ENCODE results near the gene PLEKHM2. TPM values are rescaled to one million over a fixed set of nuclear protein-coding genes. Genes with fewer than 3 reads are reported as not detected.

PLEKHM2 gene
- total RNA-seq, 1 experiment from 2014 or later, result 79.6 TPM

- DNase-seq, result peak; percentile 98
- Histone ChIP-seq H3K27me3 (ENCODE audit: control insufficient read depth, insufficient read depth, low read length) (no peaks in the 10 kb centered on the region; the same call in 1 of the 2 replicates), H3K36me3 (replicated peaks; ENCODE audit: control insufficient read depth, insufficient read depth, low read length) (no peaks in the 10 kb centered on the region; the same call in 1 of the 2 replicates), H3K4me3 (ENCODE audit: insufficient read depth, low read depth, low read length) (peak within 1 kb of the TSS; percentile 96)
Measured at GRCh38 chr1:15758343-15758931, 74.3 kb downstream of the PLEKHM2 start, which contains the start of gene FBLIM1. Gene FBLIM1, plus strand, starts transcription at chr1:15758795. Its CDS starts 6,189 bp downstream, at chr1:15764984.

DNA sequence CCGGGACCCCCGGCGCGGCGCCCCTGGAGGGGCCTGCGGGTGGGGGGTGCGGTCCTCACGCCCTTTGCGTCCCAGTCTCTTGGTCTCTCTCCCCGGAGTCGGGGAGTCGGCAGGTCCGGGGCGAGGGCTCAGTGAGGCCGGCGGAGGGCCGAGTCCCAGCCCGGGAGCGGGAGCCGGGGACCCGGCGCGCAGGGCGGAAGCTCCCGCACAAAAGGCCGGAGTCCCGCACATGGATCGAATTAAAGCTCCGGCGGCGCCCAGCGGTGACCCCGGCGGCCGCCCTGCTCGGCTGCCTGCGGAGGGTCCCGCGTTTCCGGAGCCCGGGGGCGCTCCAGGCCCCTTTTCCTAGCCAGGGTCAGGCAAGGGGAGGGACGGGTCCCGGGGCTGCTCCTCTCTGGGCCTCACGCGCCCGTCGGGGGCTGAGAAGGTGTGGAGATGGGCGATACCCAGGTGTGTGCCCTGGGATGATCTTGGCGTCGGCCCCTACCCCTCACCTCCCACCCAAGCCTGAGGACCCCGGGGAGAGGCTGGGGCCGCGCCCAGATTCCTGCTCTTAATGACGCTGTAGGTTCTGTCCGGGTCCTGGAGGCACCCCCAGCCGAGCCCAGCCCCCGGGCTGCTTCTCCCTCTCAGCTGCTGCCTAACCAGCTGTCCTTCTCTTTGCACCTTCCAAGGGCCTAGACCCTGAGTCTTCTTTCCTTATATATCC is 75.0 kb downstream of the PLEKHM2 start:
- DNase-seq, result peak; percentile 88
- Histone ChIP-seq H3K4me3 (ENCODE audit: insufficient read depth, low read depth, low read length) (peak overlapping the region; percentile 96), H3K27me3 (ENCODE audit: control insufficient read depth, insufficient read depth, low read length) (no peaks in the 10 kb centered on the region; the same call in 1 of the 2 replicates), H3K36me3 (replicated peaks; ENCODE audit: control insufficient read depth, insufficient read depth, low read length) (peaks cover 2% of the 10 kb centered on the region)

- H3K27me3 ChIP-seq (ENCODE audit: control insufficient read depth, insufficient read depth, low read length), result no peaks in the 10 kb centered on the region; the same call in 1 of the 2 replicates
- peak overlapping the region; percentile 96 for H3K4me3 ChIP-seq (ENCODE audit: insufficient read depth, low read depth, low read length)
- H3K36me3 ChIP-seq (replicated peaks; ENCODE audit: control insufficient read depth, insufficient read depth, low read length), result peaks cover 16% of the 10 kb centered on the region
- DNase-seq, result peak; percentile 84
Measured at GRCh38 chr1:15760520-15761211, 76.5 kb downstream of the PLEKHM2 start.

DNA sequence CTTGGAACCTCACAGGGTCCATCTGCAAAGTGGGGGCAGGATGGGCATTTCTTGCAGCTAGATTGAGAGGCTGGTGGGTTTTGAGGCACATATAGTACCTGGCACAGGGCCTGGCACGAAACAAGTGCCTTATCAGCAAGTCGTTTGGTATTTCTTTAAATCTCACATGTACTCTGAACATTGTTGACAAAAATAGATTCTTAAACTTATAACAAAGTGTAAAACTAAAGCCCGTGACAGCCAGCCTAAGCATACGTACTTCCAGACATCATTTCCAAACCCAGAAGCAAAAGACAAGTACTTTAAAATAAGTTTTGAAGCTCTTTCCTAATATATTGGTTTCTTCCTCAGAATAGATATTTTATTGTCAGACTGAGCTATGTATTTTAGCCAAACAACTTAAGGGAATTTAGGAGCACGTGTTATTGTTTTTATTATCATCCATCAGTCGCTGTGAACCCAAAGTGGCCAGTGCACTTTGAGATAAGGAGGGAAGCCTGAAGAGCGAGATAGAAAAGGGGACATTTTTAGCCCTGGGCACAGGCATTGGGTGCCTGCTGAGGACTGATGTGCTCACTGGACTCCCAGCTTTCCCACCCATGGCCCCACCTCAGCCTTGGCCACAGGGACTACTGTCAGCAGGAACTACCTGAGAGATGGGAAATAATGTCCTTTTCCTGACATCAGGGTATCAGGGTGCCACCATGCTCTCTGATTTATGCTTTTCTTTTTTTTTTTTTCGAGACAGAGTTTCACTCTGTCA is 77.4 kb downstream of the PLEKHM2 start:
- peak; percentile 43 for DNase-seq
- H3K36me3 ChIP-seq (replicated peaks; ENCODE audit: control insufficient read depth, insufficient read depth, low read length), result peaks cover 22% of the 10 kb centered on the region
- no peak overlapping the region for H3K4me3 ChIP-seq (ENCODE audit: insufficient read depth, low read depth, low read length)
- no peaks in the 10 kb centered on the region; the same call in 1 of the 2 replicates for H3K27me3 ChIP-seq (ENCODE audit: control insufficient read depth, insufficient read depth, low read length)

DNA sequence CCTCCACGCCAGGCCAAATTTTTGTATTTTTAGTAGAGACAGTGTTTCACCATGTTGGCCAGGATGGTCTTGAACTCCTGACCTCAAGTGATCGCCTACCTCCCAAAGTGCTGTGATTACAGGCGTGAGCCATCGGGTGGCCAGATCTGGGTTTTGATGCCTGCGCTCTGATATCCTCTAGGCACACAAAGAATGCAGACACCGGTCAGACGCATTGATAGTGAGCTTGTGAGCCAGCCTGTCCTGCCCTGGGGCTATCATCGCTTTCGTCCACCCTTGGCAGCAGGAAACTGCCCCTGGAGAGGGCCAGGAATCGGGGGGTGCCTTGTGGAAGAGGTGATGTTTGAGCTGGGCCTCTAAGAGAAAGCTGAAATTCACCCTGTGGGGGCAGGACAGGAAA is 78.4 kb downstream of the PLEKHM2 start:
- Histone ChIP-seq H3K36me3 (replicated peaks; ENCODE audit: control insufficient read depth, insufficient read depth, low read length) (peaks cover 27% of the 10 kb centered on the region), H3K4me3 (ENCODE audit: insufficient read depth, low read depth, low read length) (no peak overlapping the region), H3K27me3 (ENCODE audit: control insufficient read depth, insufficient read depth, low read length) (no peaks in the 10 kb centered on the region)
- peak; percentile 64 for DNase-seq

- peaks cover 37% of the 10 kb centered on the region for H3K36me3 ChIP-seq (replicated peaks; ENCODE audit: control insufficient read depth, insufficient read depth, low read length)
Measured at GRCh38 chr1:15764269-15764764, 80.2 kb downstream of the PLEKHM2 start.

GRCh38 chr1:15764890-15765289 is 80.8 kb downstream of the PLEKHM2 start:
- DNase-seq, result peak; percentile 41
- H3K36me3 ChIP-seq (replicated peaks; ENCODE audit: control insufficient read depth, insufficient read depth, low read length), result peaks cover 37% of the 10 kb centered on the region
- H3K4me3 ChIP-seq (ENCODE audit: insufficient read depth, low read depth, low read length), result no peak overlapping the region
- no peaks in the 10 kb centered on the region for H3K27me3 ChIP-seq (ENCODE audit: control insufficient read depth, insufficient read depth, low read length)

More at GRCh38 chr1:15764269-15764764, 80.2 kb downstream of the PLEKHM2 start:
- Histone ChIP-seq H3K27me3 (ENCODE audit: control insufficient read depth, insufficient read depth, low read length) (no peaks in the 10 kb centered on the region), H3K4me3 (ENCODE audit: insufficient read depth, low read depth, low read length) (no peak overlapping the region)
- peak; percentile 52 for DNase-seq

- DNase-seq, result no peak
- H3K4me3 ChIP-seq (ENCODE audit: insufficient read depth, low read depth, low read length), result no peak overlapping the region
- H3K27me3 ChIP-seq (ENCODE audit: control insufficient read depth, insufficient read depth, low read length), result no peaks in the 10 kb centered on the region
- H3K36me3 ChIP-seq (replicated peaks; ENCODE audit: control insufficient read depth, insufficient read depth, low read length), result peaks cover 43% of the 10 kb centered on the region
Measured at GRCh38 chr1:15765495-15766194, 81.5 kb downstream of the PLEKHM2 start.

GRCh38 chr1:15767941-15768340 is 83.8 kb downstream of the PLEKHM2 start:
- Histone ChIP-seq H3K36me3 (replicated peaks; ENCODE audit: control insufficient read depth, insufficient read depth, low read length) (peaks cover 56% of the 10 kb centered on the region), H3K4me3 (ENCODE audit: insufficient read depth, low read depth, low read length) (no peak overlapping the region)
- no peak for DNase-seq

DNA sequence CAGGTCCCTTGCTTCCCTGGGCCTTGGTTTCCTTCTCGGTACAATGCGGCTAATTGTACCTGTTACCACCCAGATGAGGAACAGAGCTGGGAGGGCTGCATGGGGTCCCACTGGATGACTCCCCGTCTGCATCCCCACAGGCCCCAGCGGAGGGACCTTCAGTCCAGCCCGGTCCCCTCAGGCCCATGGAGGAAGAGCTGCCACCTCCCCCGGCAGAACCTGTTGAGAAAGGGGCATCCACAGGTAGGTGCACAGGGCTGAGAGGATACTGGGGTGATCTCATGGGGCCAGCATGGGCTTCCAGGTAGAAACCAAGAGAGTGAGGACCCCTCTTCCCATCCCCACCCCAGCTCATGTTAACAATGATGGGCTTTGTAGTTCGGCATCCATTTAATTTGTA is 84.3 kb downstream of the PLEKHM2 start:
- Histone ChIP-seq H3K36me3 (replicated peaks; ENCODE audit: control insufficient read depth, insufficient read depth, low read length) (peaks cover 56% of the 10 kb centered on the region), H3K27me3 (ENCODE audit: control insufficient read depth, insufficient read depth, low read length) (no peaks in the 10 kb centered on the region), H3K4me3 (ENCODE audit: insufficient read depth, low read depth, low read length) (no peak overlapping the region)
- DNase-seq, result no peak

More at GRCh38 chr1:15767941-15768340, 83.8 kb downstream of the PLEKHM2 start:
- H3K27me3 ChIP-seq (ENCODE audit: control insufficient read depth, insufficient read depth, low read length), result no peaks in the 10 kb centered on the region

DNA sequence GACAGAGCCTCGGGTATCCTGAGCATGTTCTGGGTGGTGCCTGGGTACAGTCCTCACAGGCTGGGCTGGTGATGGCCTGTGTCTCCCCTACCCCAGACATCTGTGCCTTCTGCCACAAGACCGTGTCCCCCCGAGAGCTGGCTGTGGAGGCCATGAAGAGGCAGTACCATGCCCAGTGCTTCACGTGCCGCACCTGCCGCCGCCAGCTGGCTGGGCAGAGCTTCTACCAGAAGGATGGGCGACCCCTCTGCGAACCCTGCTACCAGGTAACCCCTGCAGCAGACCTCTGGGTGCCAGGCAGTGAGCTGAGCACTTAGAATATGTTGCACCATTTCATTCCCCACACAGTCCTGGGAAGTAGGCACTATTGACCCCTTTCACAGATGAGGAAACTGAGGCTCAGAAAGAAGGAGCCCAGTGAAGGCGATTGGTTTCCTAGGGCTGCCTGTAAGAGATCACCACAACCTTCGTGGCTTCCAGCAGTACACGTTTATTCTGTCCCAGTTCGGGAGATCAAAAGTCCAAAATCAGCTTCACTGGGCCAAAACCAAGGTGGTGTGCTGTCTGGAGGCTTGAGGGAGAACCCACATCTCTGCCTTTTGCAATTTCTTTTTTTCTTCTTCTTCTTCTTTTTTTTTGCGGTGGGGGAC is 86.3 kb downstream of the PLEKHM2 start:
- no peak for DNase-seq
- peaks cover 54% of the 10 kb centered on the region for H3K36me3 ChIP-seq (replicated peaks; ENCODE audit: control insufficient read depth, insufficient read depth, low read length)

DNA sequence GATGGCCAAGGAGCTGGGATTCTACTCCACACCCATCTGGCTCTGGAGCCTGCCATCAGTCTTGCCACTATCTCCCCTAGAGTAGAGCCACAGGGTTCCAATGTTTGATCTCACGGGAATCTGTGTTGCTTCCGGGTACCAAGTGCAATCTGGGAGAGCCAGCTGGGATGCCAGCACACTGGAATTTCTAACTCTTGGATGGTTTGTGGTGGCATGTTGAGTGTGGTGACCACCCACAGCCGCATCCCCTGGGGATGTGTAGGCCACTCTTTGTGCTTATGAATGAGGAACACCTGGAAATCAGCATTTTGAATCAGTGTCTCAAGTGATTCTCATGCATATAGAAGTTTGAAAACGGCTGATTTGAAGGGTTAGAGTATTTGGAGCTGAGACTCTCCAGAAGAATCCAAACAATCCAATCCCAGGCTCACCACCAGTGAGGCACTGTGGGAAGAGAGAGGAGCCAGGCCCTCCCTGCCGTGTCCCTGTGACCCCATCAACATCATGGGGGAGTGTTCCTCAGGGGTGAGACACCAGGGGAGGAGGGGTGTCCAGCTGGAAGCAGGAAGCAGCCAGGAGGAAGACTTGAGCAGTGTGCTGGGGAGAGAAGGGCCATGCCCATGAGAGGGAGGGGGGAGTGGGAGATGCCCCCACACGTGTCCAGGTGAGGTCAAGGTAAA is 87.9 kb downstream of the PLEKHM2 start:
- Histone ChIP-seq H3K27me3 (ENCODE audit: control insufficient read depth, insufficient read depth, low read length) (no peaks in the 10 kb centered on the region), H3K36me3 (replicated peaks; ENCODE audit: control insufficient read depth, insufficient read depth, low read length) (peaks cover 53% of the 10 kb centered on the region), H3K4me3 (ENCODE audit: insufficient read depth, low read depth, low read length) (no peak overlapping the region)
- no peak for DNase-seq

More for the DNA sequence above, 86.3 kb downstream of the PLEKHM2 start:
- Histone ChIP-seq H3K27me3 (ENCODE audit: control insufficient read depth, insufficient read depth, low read length) (no peaks in the 10 kb centered on the region), H3K4me3 (ENCODE audit: insufficient read depth, low read depth, low read length) (no peak overlapping the region)

GRCh38 chr1:15775706-15776105 is 91.6 kb downstream of the PLEKHM2 start:
- Histone ChIP-seq H3K36me3 (replicated peaks; ENCODE audit: control insufficient read depth, insufficient read depth, low read length) (peaks cover 55% of the 10 kb centered on the region), H3K27me3 (ENCODE audit: control insufficient read depth, insufficient read depth, low read length) (no peaks in the 10 kb centered on the region), H3K4me3 (ENCODE audit: insufficient read depth, low read depth, low read length) (no peak overlapping the region)
- no peak for DNase-seq

Measured in H7 (cell line).